GM18951 (cell line): ENCODE data around the gene GGN.
"Not testable (repeated sequence)": the region's sequence is repeated elsewhere in the genome, so short reads cannot be mapped to it uniquely, and the experiment has no call there.

ENCODE experiments used
- POLR2A ChIP-seq: IDR thresholded peaks from 4 replicates; pipeline ENCODE4 v1.6.1; 2011; ENCODE audit warnings: mild to moderate bottlenecking; ENCODE audit not compliant: insufficient read length, insufficient read depth; ENCODE audit errors: extremely low read depth
- in situ Hi-C: fragments of 300-500 bp; cut with MboI; formaldehyde crosslinking; loops from one replicate; pipeline ENCODE4 v1.12.0; 2022; ENCODE audit warnings: low sequenced_read_pairs, mixed read lengths, inconsistent platforms; ENCODE audit not compliant: unreplicated experiment

The GGN gene

GRCh38 chr19:38387550-38388348 is at the start of gene GGN:
Gene GGN (minus strand): TSS chr19:38388034. CDS start chr19:38387261, 773 bp downstream.
- in situ Hi-C loops = no loop called here
- TF ChIP-seq POLR2A = no peak

- no peak for TF ChIP-seq POLR2A
Measured at GRCh38 chr19:38437295-38437694, 49.5 kb upstream of the GGN start.

GRCh38 chr19:38434549-38435051 is 46.8 kb upstream of the GGN start:
- TF ChIP-seq POLR2A = no peak
- in situ Hi-C loops = no loop called here

More at GRCh38 chr19:38437295-38437694, 49.5 kb upstream of the GGN start:
- in situ Hi-C loops = no loop called here

DNA sequence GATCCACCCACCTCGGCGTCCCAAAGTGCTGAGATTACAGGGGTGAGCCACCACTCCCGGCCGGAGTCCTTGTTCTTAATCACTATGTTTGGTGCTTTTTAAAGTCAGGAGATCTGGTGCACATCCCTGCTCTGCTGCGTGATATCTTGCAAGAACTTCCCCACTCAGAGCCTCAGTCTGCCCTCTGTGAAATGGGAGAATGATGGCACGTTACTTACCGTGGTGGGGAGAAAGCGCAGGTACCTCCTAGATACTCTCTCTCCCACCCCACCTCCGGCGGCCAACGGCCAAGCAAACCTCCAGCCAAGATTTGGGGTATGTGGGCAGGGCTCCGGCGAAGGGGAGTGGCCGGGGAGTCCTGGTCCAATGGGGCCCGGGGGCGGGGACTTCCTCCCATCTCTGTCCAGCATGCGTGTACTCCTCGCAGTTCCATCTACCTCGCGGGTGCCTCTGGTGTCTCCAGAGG is 45.5 kb upstream of the GGN start, which contains the start of gene RYR1:
Gene RYR1, plus strand, starts transcription at position 424 of the 466 bp plus-strand sequence. CDS start 139 bp downstream, outside the sequence.
- TF ChIP-seq POLR2A = no peak
- in situ Hi-C loops = no loop called here

DNA sequence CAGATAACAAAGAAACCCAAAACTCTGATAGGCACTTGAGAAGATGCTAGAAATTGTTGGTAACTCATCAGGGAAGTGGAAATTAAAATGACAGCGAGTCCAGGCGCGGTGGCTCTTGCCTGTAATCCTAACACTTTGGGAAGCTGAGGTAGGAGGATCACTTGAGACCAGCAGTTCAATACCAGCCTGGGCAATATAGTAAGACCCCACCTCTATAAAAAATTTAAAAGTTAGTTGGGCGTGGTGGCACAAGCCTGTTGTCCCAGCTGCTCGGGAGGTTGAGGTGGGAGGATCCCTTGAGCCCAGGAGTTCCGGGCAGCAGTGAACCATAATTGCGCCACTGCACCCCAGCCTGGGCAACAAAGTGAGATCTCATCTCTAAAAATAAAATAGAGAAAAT is 43.1 kb upstream of the GGN start:
- in situ Hi-C loops = no loop called here
- no peak for TF ChIP-seq POLR2A

DNA sequence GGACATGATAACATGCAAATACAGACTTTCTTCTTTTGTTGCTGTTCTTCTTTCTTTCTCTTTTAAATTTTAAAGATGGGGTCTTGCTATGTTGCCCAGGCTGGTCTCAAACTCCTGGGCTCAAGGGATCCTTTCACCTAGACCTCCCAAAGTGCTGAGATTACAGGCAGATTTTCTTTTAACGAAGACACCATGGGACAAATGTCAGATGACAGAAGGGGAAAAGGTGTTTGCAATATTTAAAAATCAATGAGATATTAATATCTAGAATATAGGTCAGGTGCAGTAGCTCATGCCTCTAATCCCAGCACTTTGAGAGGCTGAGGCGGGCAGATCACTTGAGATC is 42.0 kb upstream of the GGN start:
- in situ Hi-C loops = no loop called here
- TF ChIP-seq POLR2A = no peak

DNA sequence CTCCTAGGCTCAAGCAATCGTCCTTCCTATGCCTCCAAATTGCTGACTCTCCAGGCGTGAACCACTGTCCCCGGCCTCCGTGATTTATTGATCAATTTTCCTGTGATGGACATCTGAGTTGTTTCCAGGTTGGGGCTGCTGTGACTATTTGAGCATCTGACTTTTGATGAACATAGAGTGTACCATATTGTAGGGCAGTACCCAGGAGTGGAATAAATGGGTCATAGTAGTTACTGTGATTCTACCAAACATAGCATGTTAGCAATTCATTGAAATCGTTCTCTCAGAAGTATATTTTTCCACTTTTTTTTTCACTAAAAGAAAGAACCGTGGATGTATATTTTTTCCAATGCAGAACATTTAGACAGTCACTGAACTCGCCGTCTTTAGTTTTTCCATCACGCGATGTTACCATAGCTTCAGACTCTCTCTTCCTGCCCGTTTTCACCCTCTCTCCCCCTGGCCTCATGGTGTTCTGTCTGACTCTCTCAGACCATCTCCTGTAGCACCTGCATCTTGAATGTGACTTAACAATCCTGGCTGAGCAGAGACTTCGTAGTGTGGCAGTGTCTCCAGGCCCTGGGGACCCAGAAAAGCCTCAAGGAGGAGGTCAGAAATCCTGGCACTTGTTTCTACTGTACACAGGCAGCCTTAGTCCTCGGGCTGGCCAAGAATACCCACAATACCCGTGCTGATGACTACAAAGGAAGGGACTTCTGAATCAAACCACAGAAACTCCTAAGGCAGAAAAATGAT is 41.4 kb upstream of the GGN start:
- no peak for TF ChIP-seq POLR2A
- in situ Hi-C loops = no loop called here

DNA sequence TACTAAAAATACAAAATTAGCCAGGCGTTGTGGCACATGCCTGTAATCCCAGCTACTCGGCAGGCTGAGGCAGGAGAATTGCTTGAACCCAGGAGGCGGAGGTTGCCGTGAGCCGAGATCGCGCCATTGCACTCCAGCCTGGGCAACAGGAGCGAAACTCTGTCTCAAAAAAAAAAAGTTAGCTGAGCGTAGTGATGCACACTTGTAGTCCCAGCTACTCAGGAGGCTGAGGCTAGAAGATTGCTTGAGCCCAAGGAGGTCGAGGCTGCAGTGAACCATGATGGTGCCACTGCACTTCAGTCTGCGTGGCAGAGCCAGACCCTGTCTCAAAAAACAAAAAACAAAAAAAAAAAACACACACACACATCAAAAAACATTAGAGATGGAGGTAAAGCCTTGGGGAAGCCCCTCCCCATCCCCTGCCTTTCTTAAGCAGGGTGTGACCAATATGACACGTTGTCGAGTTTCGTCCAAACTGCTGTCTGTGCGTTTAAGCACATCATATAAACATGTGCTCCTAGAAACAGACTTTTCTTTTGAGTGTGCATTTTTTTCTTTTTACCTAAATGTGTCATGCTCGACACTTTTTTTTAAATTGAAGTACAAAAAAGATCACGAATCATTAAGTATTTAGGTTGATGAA is 39.3 kb upstream of the GGN start:
- in situ Hi-C loops = not testable (repeated sequence)

DNA sequence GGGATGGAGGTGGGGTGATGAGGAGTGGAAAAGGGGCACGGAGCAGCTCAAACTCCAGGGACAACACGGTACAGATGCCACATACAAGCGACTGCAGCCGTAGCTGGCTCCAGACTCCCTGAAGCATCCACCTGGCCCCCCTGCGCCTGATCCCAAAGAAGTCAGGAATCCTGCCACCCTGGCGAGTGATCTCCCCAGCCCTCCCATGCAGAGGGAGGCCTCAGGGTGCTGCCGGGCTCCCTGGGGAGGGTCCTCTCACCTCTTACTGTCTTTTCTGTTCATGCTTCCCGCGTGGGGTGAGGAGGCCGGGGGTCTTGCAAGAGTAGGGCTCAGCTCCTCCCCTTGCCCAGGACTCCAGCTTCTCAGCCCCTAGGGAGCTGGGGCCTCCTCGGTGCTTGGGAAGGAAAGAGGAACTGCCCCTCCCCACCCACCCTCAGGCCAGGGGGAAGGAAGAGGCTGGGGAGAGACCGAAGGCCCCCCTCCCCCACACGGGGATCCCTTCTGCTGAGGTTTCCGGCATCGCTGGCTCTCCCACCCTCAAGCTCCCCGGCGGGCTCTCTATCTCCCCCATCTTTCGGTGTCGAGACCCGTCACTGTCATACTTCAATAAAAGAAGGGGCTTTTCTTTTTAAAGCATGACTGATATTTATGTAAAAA is 38.1 kb upstream of the GGN start, which contains the start of gene RASGRP4:
Gene RASGRP4, minus strand, starts transcription at position 410 of the 657 bp plus-strand sequence. Its CDS starts 128 bp downstream, at position 282.
- in situ Hi-C loops = no loop called here
- TF ChIP-seq POLR2A = no peak

- in situ Hi-C loops = no loop called here
- no peak for TF ChIP-seq POLR2A
Measured at GRCh38 chr19:38425222-38425809, 37.5 kb upstream of the GGN start.

- TF ChIP-seq POLR2A = no peak
- in situ Hi-C loops = no loop called here
Measured at GRCh38 chr19:38424272-38424671, 36.4 kb upstream of the GGN start.

DNA sequence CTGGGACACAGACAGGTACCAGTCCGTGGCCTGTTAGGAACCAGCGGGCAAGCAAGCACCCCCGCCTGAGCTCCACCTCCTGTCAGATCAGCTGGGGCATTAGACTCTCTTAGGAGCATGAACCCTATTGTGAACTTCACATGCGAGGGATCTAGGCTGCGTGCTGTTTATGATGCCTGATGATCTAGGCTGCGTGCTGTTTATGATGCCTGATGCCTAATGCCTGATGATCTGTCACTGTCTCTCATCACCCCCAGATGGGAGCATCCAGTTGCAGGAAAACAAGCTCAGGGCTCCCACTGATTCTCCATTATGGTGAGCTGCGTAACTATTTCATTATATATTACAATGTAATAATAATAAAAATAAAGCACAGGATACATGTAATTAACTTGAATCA is 34.6 kb upstream of the GGN start:
- no peak for TF ChIP-seq POLR2A
- in situ Hi-C loops = no loop called here
